HUES48 (cell line): ENCODE results near the gene DCDC1.

Experiments used
- H3K27ac ChIP-seq: one replicate; pipeline ENCODE4 v1.7.0; 2013; ENCODE audit warnings: low read depth, low read length, inconsistent platforms
- H3K27me3 ChIP-seq: 2 replicates; pipeline ENCODE4 v1.6.1; 2013; ENCODE audit warnings: mild to moderate bottlenecking, low read length; ENCODE audit not compliant: control insufficient read depth, insufficient read depth
- H3K36me3 ChIP-seq: 2 replicates; pipeline ENCODE4 v1.6.1; 2013; ENCODE audit warnings: low read length; ENCODE audit not compliant: control insufficient read depth, insufficient read depth
- H3K4me1 ChIP-seq: 2 replicates; pipeline ENCODE4 v1.6.1; 2013; ENCODE audit warnings: mild to moderate bottlenecking, low read length; ENCODE audit not compliant: control insufficient read depth, insufficient read depth
- H3K4me3 ChIP-seq: 2 replicates; pipeline ENCODE4 v1.5.1; 2013; ENCODE audit warnings: mild to moderate bottlenecking, low read depth, low read length
- H3K9ac ChIP-seq: 2 replicates; pipeline ENCODE4 v1.6.1; 2013; ENCODE audit warnings: mild to moderate bottlenecking, low read depth, low read length, moderate library complexity
- H3K9me3 ChIP-seq: 2 replicates; pipeline ENCODE4 v1.6.1; 2013; ENCODE audit warnings: low read length; ENCODE audit not compliant: control insufficient read depth, insufficient read depth

DCDC1 gene

GRCh38 chr11:30911247-30911646 is 458.3 kb downstream of the DCDC1 start:
- H3K4me3 ChIP-seq, result no peak overlapping the region
- no peak overlapping the region for H3K27ac ChIP-seq
- no peaks in the 10 kb centered on the region for H3K36me3 ChIP-seq
- H3K27me3 ChIP-seq, result no peaks in the 10 kb centered on the region
- no peaks in the 10 kb centered on the region for H3K9me3 ChIP-seq
- H3K4me1 ChIP-seq, result no peaks in the 10 kb centered on the region
- H3K9ac ChIP-seq, result no peak overlapping the region

- Histone ChIP-seq H3K36me3 (no peaks in the 10 kb centered on the region), H3K9ac (no peak overlapping the region), H3K9me3 (no peaks in the 10 kb centered on the region), H3K27ac (no peak overlapping the region), H3K4me3 (no peak overlapping the region), H3K27me3 (no peaks in the 10 kb centered on the region), H3K4me1 (no peaks in the 10 kb centered on the region)
Measured at GRCh38 chr11:30908857-30909256, 460.7 kb downstream of the DCDC1 start.

DNA sequence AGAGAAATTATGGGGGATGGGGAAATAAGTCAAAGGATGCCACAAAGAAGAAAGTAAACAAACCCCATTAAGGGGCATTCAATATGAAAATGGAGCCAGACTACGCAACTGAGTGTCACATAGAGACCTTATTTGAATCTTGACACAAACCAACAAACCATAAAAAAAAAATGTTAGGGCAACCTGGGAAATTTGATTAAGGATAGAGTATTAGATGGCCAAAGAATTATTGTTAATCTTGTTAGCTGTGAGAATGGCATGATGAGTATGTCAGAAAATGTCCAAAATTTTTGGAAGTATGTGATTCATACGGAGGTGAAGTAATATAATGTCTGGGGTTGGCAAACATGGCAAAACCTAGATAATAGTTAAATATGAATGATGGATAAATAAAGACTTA is 461.3 kb downstream of the DCDC1 start:
- Histone ChIP-seq H3K27me3 (no peaks in the 10 kb centered on the region), H3K9ac (no peak overlapping the region), H3K9me3 (no peaks in the 10 kb centered on the region), H3K4me3 (no peak overlapping the region), H3K36me3 (no peaks in the 10 kb centered on the region), H3K27ac (no peak overlapping the region), H3K4me1 (no peaks in the 10 kb centered on the region)

DNA sequence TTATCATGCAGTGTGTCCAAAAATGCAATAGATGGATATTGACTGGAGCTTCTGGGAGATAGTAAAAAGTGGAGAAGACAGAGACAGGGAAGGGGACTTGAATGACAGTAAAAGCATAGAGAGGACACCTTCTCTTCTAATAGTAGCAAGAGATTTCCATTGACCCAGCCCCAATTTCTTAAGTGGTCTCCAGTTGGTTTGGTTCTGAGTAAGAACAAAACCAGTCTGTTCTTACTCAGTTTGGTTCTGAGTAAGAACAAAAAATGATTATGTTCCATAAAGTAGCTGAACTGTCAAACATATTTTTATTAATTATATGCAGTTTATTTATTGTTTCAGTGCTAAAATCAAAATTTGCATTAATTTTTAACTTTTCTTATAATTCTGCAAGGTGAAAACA is 466.6 kb downstream of the DCDC1 start:
- H3K36me3 ChIP-seq, result no peaks in the 10 kb centered on the region
- H3K27ac ChIP-seq, result no peak overlapping the region
- H3K9me3 ChIP-seq, result no peaks in the 10 kb centered on the region
- H3K4me3 ChIP-seq, result no peak overlapping the region
- no peaks in the 10 kb centered on the region for H3K4me1 ChIP-seq
- H3K9ac ChIP-seq, result no peak overlapping the region
- no peaks in the 10 kb centered on the region for H3K27me3 ChIP-seq

GRCh38 chr11:30895046-30895445 is 474.5 kb downstream of the DCDC1 start:
- Histone ChIP-seq H3K9me3 (no peaks in the 10 kb centered on the region), H3K4me1 (no peaks in the 10 kb centered on the region), H3K9ac (no peak overlapping the region), H3K27ac (no peak overlapping the region), H3K36me3 (no peaks in the 10 kb centered on the region), H3K4me3 (no peak overlapping the region), H3K27me3 (no peaks in the 10 kb centered on the region)

- Histone ChIP-seq H3K36me3 (no peaks in the 10 kb centered on the region), H3K27me3 (no peaks in the 10 kb centered on the region), H3K4me1 (no peaks in the 10 kb centered on the region), H3K27ac (no peak overlapping the region), H3K4me3 (no peak overlapping the region), H3K9me3 (no peaks in the 10 kb centered on the region), H3K9ac (no peak overlapping the region)
Measured at GRCh38 chr11:30893318-30893717, 476.2 kb downstream of the DCDC1 start.

- Histone ChIP-seq H3K27ac (no peak overlapping the region), H3K9ac (no peak overlapping the region), H3K4me3 (no peak overlapping the region), H3K4me1 (no peaks in the 10 kb centered on the region), H3K9me3 (no peaks in the 10 kb centered on the region), H3K27me3 (no peaks in the 10 kb centered on the region), H3K36me3 (no peaks in the 10 kb centered on the region)
Measured at GRCh38 chr11:30889143-30889794, 480.3 kb downstream of the DCDC1 start.

DNA sequence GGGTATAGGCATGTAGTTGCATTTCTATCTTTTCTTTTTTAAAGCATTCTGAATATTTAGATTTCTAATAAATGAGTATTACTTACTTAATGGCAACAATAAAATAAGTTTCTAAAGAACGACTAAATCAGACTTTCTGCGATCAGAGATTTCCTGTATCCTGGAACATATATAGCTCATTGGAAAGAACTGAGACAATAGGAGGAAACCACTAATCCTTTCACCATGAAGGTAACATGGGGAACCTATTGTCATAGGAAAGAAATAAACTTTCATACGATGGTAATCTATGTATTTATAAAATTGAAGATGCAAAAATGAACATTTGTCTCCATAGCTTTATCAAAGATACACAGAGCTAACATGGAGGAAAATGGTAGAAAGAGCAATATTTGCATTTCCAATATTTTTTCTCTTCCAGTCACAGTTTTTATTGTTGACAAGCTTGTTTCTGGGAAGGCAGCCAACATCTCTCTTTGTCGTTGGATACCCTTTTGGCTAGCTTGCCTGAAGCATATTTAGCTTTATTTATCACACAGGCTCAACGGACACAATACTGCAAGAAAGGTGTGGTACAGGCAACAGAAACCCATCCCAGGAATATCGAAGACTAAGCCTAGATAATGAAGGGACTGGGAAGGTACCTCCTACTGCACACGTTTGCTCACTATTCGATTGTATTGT is 490.1 kb downstream of the DCDC1 start:
- Histone ChIP-seq H3K36me3 (no peaks in the 10 kb centered on the region), H3K9me3 (no peaks in the 10 kb centered on the region), H3K4me1 (peaks cover 3% of the 10 kb centered on the region; the same call in 1 of the 2 replicates), H3K27ac (no peak overlapping the region), H3K27me3 (no peaks in the 10 kb centered on the region), H3K4me3 (no peak overlapping the region), H3K9ac (no peak overlapping the region)

GRCh38 chr11:30878400-30878799 is 491.1 kb downstream of the DCDC1 start:
- Histone ChIP-seq H3K4me3 (no peak overlapping the region), H3K36me3 (no peaks in the 10 kb centered on the region), H3K27me3 (no peaks in the 10 kb centered on the region), H3K9me3 (no peaks in the 10 kb centered on the region), H3K4me1 (peaks cover 3% of the 10 kb centered on the region; the same call in 1 of the 2 replicates), H3K27ac (no peak overlapping the region), H3K9ac (no peak overlapping the region)

GRCh38 chr11:30876663-30877396 is 492.7 kb downstream of the DCDC1 start:
- Histone ChIP-seq H3K4me3 (no peak overlapping the region), H3K27ac (no peak overlapping the region), H3K9ac (no peak overlapping the region), H3K27me3 (no peaks in the 10 kb centered on the region), H3K9me3 (no peaks in the 10 kb centered on the region), H3K4me1 (peaks cover 3% of the 10 kb centered on the region; the same call in 1 of the 2 replicates), H3K36me3 (no peaks in the 10 kb centered on the region)

DNA sequence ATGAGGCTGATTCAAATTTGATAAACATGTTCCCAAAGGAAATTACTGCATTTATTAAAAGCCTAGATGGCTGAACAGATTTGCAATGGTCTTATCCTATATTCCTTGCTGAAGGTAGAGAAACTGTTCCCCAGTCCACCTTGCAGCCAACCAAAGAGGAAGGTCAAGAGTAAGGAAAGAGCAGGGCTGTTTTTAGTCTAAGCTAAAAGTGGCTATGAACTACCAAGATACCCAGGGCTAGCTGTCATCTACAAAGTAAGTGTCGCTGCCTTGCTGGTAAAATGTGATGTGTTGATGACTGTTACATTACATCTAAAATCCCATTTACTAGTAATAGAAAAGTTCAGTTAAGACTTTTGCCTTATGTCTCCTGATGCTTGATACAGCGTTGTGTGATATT is 493.3 kb downstream of the DCDC1 start:
- H3K36me3 ChIP-seq, result no peaks in the 10 kb centered on the region
- H3K9ac ChIP-seq, result no peak overlapping the region
- no peaks in the 10 kb centered on the region for H3K9me3 ChIP-seq
- no peaks in the 10 kb centered on the region for H3K27me3 ChIP-seq
- peaks cover 3% of the 10 kb centered on the region; the same call in 1 of the 2 replicates for H3K4me1 ChIP-seq
- no peak overlapping the region for H3K27ac ChIP-seq
- no peak overlapping the region for H3K4me3 ChIP-seq
